ENCODE measurements around the gene MYRIP. TPM values are rescaled to one million over a fixed set of nuclear protein-coding genes. Genes with fewer than 3 reads are reported as not detected.
"Not testable (repeated sequence)": the region's sequence is repeated elsewhere in the genome, so short reads cannot be mapped to it uniquely, and the experiment has no call there.

MYRIP gene
- total RNA-seq = 1.2 TPM

- ATAC-seq = peak; percentile 96
Measured at GRCh38 chr3:39809181-39809994, at the start of gene MYRIP. TSS of gene MYRIP (plus strand) at chr3:39809609. CDS start at chr3:39900817, 91,208 bp downstream.

- ATAC-seq = no peak
Measured at GRCh38 chr3:39760325-39760724, 49.1 kb upstream of the MYRIP start.

- ATAC-seq = no peak
Measured at GRCh38 chr3:39762537-39763070, 46.8 kb upstream of the MYRIP start.

GRCh38 chr3:39763390-39763789, 46.0 kb upstream of the MYRIP start:
- no peak for ATAC-seq

- no peak for ATAC-seq
Measured at GRCh38 chr3:39765575-39765974, 43.8 kb upstream of the MYRIP start.

- ATAC-seq = no peak
Measured at GRCh38 chr3:39766433-39766832, 43.0 kb upstream of the MYRIP start.

GRCh38 chr3:39766909-39767308, 42.5 kb upstream of the MYRIP start:
- ATAC-seq = not testable (repeated sequence)

GRCh38 chr3:39778168-39778567, 31.2 kb upstream of the MYRIP start:
- ATAC-seq = not testable (repeated sequence)

GRCh38 chr3:39779511-39780230, 29.7 kb upstream of the MYRIP start:
- no peak for ATAC-seq

- no peak for ATAC-seq
Measured at GRCh38 chr3:39780352-39780751, 29.1 kb upstream of the MYRIP start.

- ATAC-seq = no peak
Measured at GRCh38 chr3:39781025-39781424, 28.4 kb upstream of the MYRIP start.

GRCh38 chr3:39781632-39782031, 27.8 kb upstream of the MYRIP start:
- no peak for ATAC-seq

- ATAC-seq = no peak
Measured at GRCh38 chr3:39783680-39784079, 25.7 kb upstream of the MYRIP start.

- ATAC-seq = no peak
Measured at GRCh38 chr3:39784922-39785321, 24.5 kb upstream of the MYRIP start.

GRCh38 chr3:39788128-39788883, 21.1 kb upstream of the MYRIP start:
- ATAC-seq = no peak

- no peak for ATAC-seq
Measured at GRCh38 chr3:39791603-39792002, 17.8 kb upstream of the MYRIP start.

- no peak for ATAC-seq
Measured at GRCh38 chr3:39794880-39795279, 14.5 kb upstream of the MYRIP start.

- ATAC-seq = no peak
Measured at GRCh38 chr3:39801216-39801615, 8.2 kb upstream of the MYRIP start.

- not testable (repeated sequence) for ATAC-seq
Measured at GRCh38 chr3:39802486-39802885, 6.9 kb upstream of the MYRIP start.

- ATAC-seq = no peak
Measured at GRCh38 chr3:39803956-39804355, 5.5 kb upstream of the MYRIP start.

GRCh38 chr3:39804951-39805350, 4.5 kb upstream of the MYRIP start:
- no peak for ATAC-seq

GRCh38 chr3:39805650-39806049, 3.8 kb upstream of the MYRIP start:
- ATAC-seq = no peak

- ATAC-seq = no peak
Measured at GRCh38 chr3:39806820-39807219, 2.6 kb upstream of the MYRIP start.
